HG03196 (cell line): Measurements from ENCODE around the gene OR52A5.

Experiments used
- ATAC-seq: cut with Tn5 transposase; IDR thresholded peaks from one replicate; pipeline ENCODE4 v1.9.1; 2021; ENCODE audit not compliant: unreplicated experiment

OR52A5 gene

GRCh38 chr11:5117588-5117987, 20.6 kb downstream of the OR52A5 start:
- ATAC-seq, result no peak

GRCh38 chr11:5115339-5115738, 22.8 kb downstream of the OR52A5 start:
- ATAC-seq, result no peak

- no peak for ATAC-seq
Measured at GRCh38 chr11:5107285-5107684, 30.9 kb downstream of the OR52A5 start.

- no peak for ATAC-seq
Measured at GRCh38 chr11:5103066-5103465, 35.1 kb downstream of the OR52A5 start.

GRCh38 chr11:5102246-5102645, 35.9 kb downstream of the OR52A5 start:
- no peak for ATAC-seq

GRCh38 chr11:5096011-5096410, 42.1 kb downstream of the OR52A5 start:
- ATAC-seq, result no peak

GRCh38 chr11:5092821-5093585, 45.2 kb downstream of the OR52A5 start:
- no peak for ATAC-seq

GRCh38 chr11:5090668-5091067, 47.5 kb downstream of the OR52A5 start:
- no peak for ATAC-seq

- no peak for ATAC-seq
Measured at GRCh38 chr11:5088556-5088955, 49.6 kb downstream of the OR52A5 start.

- ATAC-seq, result no peak
Measured at GRCh38 chr11:5083602-5084001, 54.6 kb downstream of the OR52A5 start.

GRCh38 chr11:5081405-5081804, 56.8 kb downstream of the OR52A5 start:
- no peak for ATAC-seq
